Epithelial cell of proximal tubule (primary cell): Measurements from ENCODE around the gene TNNI3K. TPM values are rescaled to one million over a fixed set of nuclear protein-coding genes. Genes with fewer than 3 reads are reported as not detected.

Source experiments
- DNase-seq: peaks from one replicate; pipeline ENCODE4 v3.0.0-alpha.2; 2011; ENCODE audit warnings: low read depth
- H3K4me3 ChIP-seq: 2 replicates; pipeline ENCODE4 v1.5.1; 2011; ENCODE audit warnings: low read depth, mild to moderate bottlenecking, low read length
- total RNA-seq: library from RNA; depleted of rRNA; stranded (reverse); fragments of >200 nt; gene quantifications from 2 replicates; pipeline ENCODE4 v1.2.3, GENCODE V29; 2015
- TF ChIP-seq, protein P1 (sequence below): conservative IDR thresholded peaks from 2 replicates; pipeline ENCODE4 v1.5.1; 2012; ENCODE audit warnings: low read depth, mild to moderate bottlenecking, low read length

The TNNI3K gene
- total RNA-seq, 1 donor from 2014 or later, result 0.69 TPM

DNA sequence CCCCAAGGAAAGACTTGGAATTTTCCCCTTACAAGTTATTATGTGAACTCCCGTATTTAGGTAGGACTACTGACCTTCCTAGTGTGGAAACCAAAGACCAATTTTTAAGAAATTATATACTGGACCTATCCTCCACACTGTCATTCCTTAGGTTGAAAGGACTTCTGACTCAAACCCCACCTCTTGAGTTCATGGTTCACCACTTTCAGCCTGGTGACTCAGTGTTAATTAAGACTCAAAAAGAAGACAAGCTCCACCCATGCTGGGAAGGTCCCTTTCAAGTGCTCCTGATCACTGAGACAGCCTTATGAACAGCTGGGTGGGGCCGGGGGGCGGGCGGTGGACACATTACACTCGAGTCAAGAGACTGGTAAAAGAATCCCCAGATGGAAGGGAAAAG lies 164.1 kb downstream of the TNNI3K start:
- no peak overlapping the region for H3K4me3 ChIP-seq
- TF ChIP-seq, protein P1, sequence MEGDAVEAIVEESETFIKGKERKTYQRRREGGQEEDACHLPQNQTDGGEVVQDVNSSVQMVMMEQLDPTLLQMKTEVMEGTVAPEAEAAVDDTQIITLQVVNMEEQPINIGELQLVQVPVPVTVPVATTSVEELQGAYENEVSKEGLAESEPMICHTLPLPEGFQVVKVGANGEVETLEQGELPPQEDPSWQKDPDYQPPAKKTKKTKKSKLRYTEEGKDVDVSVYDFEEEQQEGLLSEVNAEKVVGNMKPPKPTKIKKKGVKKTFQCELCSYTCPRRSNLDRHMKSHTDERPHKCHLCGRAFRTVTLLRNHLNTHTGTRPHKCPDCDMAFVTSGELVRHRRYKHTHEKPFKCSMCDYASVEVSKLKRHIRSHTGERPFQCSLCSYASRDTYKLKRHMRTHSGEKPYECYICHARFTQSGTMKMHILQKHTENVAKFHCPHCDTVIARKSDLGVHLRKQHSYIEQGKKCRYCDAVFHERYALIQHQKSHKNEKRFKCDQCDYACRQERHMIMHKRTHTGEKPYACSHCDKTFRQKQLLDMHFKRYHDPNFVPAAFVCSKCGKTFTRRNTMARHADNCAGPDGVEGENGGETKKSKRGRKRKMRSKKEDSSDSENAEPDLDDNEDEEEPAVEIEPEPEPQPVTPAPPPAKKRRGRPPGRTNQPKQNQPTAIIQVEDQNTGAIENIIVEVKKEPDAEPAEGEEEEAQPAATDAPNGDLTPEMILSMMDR, result no peak
- peak; percentile 32 for DNase-seq

DNA sequence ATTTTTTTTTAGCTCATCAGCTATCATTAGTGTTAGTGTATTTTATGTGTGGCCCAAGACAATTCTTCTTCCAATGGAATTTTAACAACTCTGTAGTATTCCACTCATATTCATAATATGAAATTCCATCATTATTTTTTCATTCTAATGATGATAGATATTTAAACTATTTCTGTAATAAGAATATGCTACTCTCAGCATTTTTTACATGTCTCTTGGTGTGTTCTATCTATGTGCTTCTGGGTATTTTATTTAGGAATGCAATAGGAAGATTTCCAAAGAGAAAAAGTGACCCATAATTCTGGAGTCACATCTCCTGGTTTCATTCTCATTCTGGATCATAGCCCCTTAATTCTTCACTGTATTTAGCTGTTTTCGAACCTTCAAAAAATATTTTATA lies 167.7 kb downstream of the TNNI3K start:
- no peak for DNase-seq
- no peak overlapping the region for H3K4me3 ChIP-seq
- TF ChIP-seq, protein P1, result no peak

DNA sequence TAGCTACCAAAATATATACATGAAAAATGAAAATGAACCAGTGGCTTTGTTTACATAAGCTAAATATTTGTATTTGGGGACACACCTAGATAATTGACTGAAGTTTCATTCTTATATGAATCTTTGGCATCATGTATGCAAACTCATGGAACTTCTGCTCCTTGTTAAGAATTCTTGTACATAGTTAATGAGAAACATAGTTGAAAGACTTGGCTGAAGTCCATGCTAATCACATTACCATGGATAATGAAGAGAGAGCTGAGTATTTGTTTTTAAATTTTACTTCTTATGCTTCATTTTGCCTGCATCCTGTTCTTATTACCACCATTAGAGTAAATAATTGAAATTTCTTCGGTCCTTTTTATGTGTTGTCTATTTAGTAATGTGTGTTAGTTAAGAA lies 168.4 kb downstream of the TNNI3K start:
- no peak for DNase-seq
- TF ChIP-seq, protein P1, result no peak
- no peak overlapping the region for H3K4me3 ChIP-seq

DNA sequence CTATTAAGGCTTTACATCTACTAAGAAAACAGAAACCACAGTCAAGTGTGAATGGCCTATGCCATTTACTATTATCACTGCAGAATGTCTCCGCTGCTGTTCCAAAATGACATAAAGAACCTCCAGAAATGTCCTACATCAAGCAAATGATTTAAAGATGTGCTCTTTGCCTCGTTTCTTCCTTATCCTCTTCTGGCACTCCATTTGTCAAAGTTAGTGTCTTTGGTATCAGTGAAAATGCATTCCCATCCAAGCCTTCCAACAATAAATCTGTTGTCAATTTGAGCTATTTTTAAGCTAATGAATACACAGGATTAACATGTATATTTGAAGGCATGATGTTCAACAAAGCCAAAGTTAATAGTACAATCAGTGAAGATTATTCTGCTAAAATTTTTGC lies 171.6 kb downstream of the TNNI3K start:
- no peak overlapping the region for H3K4me3 ChIP-seq
- TF ChIP-seq, protein P1, result no peak
- DNase-seq, result no peak

DNA sequence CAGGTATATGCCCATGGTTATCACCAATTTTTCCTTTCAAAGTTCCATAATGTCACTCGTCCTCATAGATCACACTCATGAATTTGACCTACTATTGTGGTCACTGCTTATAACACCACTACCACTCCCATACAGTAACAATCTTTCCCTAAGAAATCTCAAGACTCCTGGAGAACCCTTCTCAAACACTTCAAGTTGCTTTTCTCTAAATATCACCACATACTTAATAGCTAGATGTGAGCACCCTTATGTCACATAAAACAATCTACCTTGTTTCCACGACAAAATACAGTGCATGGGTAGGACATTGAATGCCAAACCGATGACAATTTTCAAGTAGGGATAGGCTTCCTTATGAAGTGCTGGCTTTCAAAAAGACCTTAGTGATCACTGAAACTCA lies 172.7 kb downstream of the TNNI3K start:
- TF ChIP-seq, protein P1, result no peak
- no peak overlapping the region for H3K4me3 ChIP-seq
- DNase-seq, result no peak

DNA sequence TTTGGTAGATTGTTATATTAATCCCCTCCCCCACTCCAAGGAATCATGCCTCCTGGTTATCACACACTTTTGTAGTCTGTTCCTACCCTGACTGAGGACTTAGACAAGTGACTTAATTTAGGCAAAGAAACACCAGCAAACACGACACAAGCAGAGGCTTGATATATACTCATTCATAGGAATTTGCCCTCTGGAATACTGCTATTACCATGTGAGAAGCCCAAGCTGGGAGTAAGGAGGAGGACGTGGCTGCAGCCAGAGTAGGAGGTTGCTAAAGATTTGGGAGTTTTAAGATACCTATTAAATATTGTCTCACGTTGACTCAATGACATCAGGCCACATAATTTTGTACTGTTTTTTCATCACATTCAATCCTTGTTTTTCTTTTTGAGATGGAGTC lies 177.1 kb downstream of the TNNI3K start:
- DNase-seq, result no peak
- TF ChIP-seq, protein P1, result no peak
- no peak overlapping the region for H3K4me3 ChIP-seq

DNA sequence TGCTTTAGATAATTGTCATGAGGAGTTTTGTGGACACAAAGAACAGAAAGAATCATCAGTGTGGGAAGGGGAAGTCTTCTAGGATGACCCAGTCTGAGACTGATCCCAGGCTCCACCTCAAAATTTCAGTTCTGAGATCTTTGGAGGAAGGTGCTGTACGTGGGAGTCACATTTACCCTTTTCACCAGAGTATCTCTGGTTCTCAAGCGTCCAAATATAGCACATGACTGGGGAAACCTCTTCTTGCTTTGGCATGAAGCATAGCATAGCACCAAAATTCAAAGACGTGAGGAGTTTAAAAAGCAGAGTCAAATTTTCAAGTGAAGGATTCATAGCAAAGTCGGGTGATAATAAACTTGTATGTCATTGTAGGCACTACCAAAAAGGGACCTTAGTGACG lies 180.7 kb downstream of the TNNI3K start:
- TF ChIP-seq, protein P1, result no peak
- H3K4me3 ChIP-seq, result no peak overlapping the region

More for the DNA sequence above, 180.7 kb downstream of the TNNI3K start:
- no peak for DNase-seq
